HG02588 (cell line): ENCODE data around the gene GORASP1.

Experiments used
- ATAC-seq: cut with Tn5 transposase; IDR thresholded peaks from one replicate; pipeline ENCODE4 v1.9.1; 2021; ENCODE audit warnings: mild to moderate bottlenecking, moderate library complexity; ENCODE audit not compliant: unreplicated experiment

Gene GORASP1

DNA sequence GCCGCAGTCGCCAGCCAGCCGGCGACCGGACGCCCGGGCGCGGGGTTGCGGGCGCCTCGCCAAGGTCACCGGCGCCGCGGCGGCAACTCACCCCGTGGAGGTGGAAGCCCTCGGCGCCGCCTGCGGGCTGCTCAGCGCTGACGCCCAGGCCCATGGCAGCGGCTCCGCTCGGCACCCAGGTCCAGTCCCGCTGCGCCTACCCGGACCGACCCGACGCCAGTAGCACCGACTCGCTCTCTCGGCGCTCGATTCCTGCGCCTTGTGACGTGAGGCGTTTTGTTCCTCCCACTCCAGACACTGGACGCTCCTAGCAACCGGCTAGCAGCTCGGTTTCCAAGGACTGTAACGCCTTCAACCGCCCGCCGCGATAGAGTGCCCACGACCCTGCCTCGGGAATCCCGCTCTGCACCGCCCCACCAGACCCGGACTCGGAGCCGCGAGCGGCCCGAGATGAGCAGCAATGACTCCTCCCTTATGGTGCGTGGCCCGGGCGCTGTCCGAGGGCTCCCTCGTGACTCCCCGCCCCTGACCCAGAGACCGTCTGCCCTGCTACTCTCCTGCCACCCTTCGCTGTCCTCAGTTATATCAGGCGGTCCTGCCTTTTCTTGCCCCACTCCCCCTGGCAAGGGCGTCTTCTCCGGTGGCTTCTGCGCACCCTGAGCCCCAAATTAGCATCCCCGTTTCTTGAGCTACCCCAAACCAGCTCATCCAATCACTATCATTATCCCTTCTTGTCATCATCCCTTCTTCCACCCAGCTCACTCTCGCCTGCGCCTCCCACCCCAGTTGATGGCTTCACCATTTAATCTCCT lies at the start of gene GORASP1, which contains the start of gene TTC21A:
GORASP1 (minus strand) TSS at position 240 of the 812 bp plus-strand sequence; CDS start at position 154, 86 bp downstream.
TTC21A (plus strand) TSS at position 293 of the 812 bp plus-strand sequence; CDS start at position 451, 158 bp downstream.
- peak; percentile 53 for ATAC-seq

- ATAC-seq, result no peak
These were observed 49.0 kb upstream of the GORASP1 start for GRCh38 chr3:39156421-39156820.

- ATAC-seq, result no peak
These were observed 47.0 kb upstream of the GORASP1 start for GRCh38 chr3:39154280-39155021.

GRCh38 chr3:39153977-39154279 lies 46.5 kb upstream of the GORASP1 start:
- ATAC-seq, result no peak

DNA sequence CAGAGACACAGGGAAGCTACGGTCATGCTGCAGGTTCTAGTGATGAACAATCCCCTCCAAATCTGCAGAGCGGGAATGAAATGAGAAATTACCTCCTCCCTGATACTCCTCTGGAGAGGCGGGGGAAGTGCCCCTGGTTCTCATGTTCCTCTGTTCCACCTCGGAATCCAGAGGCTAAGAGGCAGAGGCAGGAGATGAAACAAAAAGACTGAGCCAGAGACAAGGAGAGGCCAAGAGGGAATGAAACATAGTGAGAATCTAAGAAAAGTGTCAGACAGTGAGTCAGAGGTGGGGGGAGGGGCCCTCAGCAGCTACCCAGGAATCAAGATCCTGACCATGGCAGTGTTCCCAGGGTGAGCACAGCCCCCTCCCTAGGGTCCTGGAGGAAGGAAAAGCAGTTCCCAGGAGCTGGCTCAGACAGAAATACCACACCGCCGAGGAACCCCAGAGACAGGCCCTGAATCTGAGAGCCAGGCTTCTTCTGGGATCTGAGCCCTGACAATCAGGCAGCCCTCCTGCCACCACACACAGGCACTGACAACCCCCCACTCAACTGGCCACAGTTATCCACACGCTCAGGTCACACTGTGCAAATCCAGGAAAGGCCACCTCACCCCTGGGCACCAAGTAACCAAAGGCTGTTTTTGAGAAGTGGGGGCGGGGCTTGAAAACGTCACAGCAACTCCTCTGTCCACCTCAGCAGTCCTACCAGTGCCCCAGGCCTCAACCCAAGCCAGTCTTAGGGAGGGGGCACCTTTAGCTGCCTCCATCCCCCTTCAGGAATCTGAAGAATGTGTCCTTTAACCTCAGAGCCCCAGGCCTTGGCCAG lies 43.6 kb upstream of the GORASP1 start:
- ATAC-seq, result no peak

- ATAC-seq, result no peak
These were observed 42.8 kb upstream of the GORASP1 start for GRCh38 chr3:39150148-39150802.

DNA sequence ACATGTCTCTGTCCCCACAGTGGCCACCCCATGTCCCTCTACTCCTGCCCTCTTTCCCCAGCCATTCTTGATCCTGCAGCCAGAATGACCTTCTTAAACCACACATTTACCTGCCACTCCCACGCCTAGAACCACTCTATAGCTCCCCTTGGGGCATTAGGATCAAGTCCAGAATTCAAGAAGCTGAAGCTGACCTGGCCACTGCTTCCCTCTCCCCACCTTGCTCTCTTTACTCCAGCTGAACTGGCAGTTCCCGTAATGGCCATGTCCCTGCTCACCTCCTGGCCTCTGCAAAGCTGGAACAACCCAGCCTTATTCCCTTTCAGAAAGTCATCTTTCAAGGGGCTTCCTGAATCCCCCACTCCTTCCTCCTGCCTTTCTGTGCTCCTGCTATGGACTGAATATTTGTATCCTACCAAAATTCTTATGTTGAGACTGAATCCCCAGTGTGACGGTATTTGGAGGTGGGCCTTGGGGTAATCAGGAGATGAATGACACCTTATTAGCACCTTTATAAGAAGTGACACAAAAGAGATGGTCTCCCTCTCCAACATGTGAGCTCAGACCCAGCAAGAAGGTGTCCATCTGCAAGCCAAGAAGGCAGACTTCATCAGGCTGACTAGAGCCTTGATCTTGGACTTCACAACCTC lies 42.2 kb upstream of the GORASP1 start:
- ATAC-seq, result no peak

- ATAC-seq, result no peak
These were observed 41.6 kb upstream of the GORASP1 start for GRCh38 chr3:39149059-39149455.

DNA sequence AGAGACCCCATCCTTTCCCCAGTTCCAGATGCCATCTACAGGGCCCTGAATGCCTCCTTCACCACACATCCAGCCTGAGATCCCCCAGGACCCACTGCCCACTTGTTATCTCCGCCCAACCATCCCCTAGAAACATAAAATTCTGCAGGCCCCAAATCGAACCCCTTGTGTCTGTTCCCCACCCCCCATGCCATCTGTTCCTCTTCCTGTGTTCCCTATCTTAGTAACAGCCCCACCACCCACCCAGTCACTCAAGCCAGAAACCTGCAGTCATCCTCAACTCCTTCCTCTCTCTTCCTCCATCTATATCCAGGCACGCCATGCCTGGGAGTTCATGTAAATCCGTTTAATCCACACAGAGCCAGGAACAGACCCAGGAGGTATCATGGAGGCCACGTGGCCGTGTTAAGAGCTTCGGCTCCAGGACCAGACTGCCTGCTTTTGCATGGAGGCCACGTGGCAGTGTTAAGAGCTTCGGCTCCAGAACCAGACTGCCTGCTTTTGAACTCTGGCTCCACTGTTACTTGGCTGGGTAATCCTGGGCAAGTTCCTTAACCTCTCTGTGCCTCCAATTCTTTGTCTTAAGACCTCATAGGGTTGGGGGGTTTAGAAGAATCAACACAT lies 41.1 kb upstream of the GORASP1 start:
- no peak for ATAC-seq

- peak; percentile 21 for ATAC-seq
These were observed 40.4 kb upstream of the GORASP1 start for GRCh38 chr3:39147711-39148434.

DNA sequence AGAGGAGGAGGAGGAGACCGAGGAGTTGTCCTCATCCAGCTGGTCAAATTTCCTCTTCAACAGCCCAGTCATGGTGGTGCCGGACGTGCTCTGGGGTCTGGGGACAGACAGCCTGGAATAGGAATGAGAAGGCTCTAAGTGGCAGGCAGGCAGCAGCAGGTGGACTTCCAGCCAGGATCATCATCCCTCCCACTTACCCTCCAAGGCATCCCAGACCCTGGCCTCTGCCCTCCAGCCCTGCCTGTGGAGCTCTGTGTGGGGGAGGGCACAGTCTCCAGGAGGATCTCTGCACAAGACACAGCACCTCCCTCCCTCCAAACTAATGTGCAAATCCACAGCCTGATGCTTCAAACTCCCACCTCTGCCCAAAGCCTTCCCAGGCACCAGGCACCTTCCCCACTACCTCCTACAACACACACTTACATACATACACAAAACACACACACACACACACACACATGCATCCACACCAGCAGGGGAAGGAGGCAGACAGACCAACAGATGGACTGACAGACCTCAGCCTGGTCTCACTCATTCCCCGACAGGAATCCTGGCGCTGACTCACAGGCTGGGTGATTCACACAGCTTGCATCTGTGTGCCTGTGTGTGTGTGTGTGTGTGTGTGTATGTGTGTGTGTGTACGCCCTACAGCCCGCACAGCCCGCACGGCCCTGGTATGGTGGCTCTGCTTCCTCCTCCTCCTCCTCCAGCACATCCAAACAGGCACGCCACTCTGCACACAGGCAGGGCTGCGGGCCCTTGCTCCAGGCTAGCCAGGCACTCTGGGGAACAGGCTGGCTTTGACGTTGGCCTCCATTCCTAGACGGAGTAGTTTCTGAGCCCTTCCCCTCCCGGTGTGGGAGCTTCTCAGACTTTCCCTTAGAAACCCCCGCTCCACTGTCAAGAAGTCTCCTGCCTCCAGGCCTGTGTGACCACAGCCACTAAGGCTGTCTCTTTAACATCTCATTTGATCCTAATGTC lies 39.5 kb upstream of the GORASP1 start:
- ATAC-seq, result no peak

GRCh38 chr3:39146083-39146501 lies 38.7 kb upstream of the GORASP1 start:
- no peak for ATAC-seq

GRCh38 chr3:39144748-39145380 lies 37.4 kb upstream of the GORASP1 start:
- no peak for ATAC-seq

DNA sequence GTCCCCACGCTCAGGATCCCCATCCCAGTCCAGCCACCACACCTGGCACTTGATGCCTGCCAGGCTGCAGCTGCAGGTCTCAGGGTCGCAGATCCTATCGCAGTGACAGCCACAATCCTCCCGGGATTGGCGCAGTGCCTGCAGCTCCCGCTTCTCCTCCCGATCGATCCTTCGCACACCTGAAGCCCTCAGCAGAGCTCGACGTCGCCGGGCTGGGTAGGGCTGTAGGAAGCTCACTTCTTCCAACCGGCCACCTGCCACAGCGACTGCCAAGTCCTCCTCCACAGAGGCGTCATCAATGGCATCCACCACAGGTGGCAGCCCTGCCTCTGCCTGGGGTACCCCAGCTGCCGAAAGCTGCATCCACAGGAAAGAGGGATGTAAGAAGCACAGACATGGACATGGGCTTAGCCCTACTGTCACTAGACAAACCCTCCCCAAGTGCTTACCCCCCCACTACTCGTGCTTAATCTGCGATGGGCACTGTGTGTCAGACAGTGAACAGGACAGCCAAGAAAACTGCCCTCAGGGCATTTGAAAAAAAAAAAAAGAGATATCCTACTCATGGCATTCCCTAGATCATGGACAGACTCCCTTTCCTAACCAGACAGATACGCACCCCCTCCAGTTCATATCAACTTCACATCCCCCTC lies 36.8 kb upstream of the GORASP1 start:
- ATAC-seq, result no peak

- no peak for ATAC-seq
These were observed 35.8 kb upstream of the GORASP1 start for GRCh38 chr3:39143051-39143885.

GRCh38 chr3:39142067-39142466 lies 34.6 kb upstream of the GORASP1 start:
- no peak for ATAC-seq
